GM12891 (cell line): ENCODE results near the gene SLC22A12.

Experiments
- DNase-seq: peaks from one replicate; pipeline ENCODE4 v3.0.0; 2011; ENCODE audit warnings: low spot score; ENCODE audit not compliant: insufficient read length
- FAIRE-seq: peaks from 2 replicates; lab custom pipeline; 2011; peaks lifted over from hg19 to GRCh38; lab: Jason Lieb, UNC
- PAX5 ChIP-seq: IDR thresholded peaks from 2 replicates; pipeline ENCODE4 v1.6.1; 2011; ENCODE audit warnings: low read length, moderate library complexity, mild to moderate bottlenecking; ENCODE audit not compliant: insufficient read depth, severe bottlenecking
- POLR2A ChIP-seq: IDR thresholded peaks from 2 replicates; pipeline ENCODE4 v1.6.1; 2011; ENCODE audit warnings: low read depth, low read length, control low read depth
- POLR2AphosphoS5 ChIP-seq: IDR thresholded peaks from 2 replicates; pipeline ENCODE4 v1.6.1; 2011; ENCODE audit warnings: low read depth, low read length, control low read depth
- POU2F2 ChIP-seq: IDR thresholded peaks from 2 replicates; pipeline ENCODE4 v1.6.1; 2011; ENCODE audit warnings: low read depth, mild to moderate bottlenecking, control low read depth, low read length, moderate library complexity
- SPI1 ChIP-seq: IDR thresholded peaks from 2 replicates; pipeline ENCODE4 v1.6.1; 2011; ENCODE audit warnings: low read depth, low read length, control low read depth
- TAF1 ChIP-seq: IDR thresholded peaks from 2 replicates; pipeline ENCODE4 v1.6.1; 2011; ENCODE audit warnings: low read depth, low read length, control low read depth

The SLC22A12 gene

DNA sequence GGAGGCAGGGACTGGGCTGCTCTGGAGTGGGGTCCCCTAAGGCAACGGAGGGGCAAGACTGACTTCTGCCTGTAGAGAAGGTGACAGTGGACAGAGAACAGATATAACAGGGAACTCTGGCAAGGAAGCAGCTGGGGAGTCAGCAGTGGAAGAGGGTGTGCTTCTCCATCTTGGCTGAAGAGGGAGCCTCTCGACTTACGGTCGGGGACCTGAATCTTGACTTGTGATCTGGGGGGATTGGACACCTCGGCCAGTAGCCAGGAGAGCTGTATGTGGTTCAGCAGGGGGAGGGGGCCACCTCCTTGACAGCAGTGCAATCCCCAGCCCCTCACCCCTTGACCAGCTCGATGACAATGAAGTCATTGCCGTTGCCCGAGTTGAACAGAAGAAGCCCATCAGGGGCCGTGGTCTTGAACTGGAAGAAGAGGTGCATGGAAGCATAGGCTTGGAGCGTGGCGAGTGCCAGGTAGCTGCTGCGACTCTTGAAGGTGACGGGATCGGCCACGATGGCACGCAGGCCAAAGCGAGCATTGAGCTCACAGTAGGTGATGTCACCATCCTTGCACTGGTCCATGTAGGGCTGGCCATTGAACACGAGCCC lies 60.0 kb downstream of the SLC22A12 start:
- FAIRE-seq (no peak), DNase-seq (no peak)
- no peak for TF ChIP-seq POU2F2
- TF ChIP-seq POLR2AphosphoS5: no peak
- TF ChIP-seq POLR2A: no peak
- no peak for TF ChIP-seq PAX5
- TF ChIP-seq TAF1: no peak
- TF ChIP-seq SPI1: no peak
